ENCODE measurements around the gene CENPM.

CENPM gene

DNA sequence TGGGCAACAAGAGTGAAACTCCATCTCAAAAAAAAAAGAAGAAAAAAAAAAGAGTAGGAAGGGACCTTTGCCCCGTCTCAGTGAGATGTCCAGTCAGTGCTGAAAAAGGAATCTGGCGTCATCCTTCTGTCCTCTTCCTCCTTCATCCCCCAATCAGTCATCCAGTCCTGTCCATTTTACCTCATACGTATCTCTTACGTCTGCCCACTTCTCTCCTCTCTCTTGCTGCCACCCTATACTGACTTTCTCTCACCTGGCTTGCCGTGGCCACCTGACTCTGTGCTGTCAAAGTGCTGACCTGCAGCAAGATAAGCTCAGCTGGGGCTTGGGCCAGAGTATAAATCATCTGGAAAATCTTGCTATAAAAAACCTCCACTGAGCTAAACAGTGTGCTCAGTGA is 35.9 kb upstream of the CENPM start:
- TF ChIP-seq, protein P1, sequence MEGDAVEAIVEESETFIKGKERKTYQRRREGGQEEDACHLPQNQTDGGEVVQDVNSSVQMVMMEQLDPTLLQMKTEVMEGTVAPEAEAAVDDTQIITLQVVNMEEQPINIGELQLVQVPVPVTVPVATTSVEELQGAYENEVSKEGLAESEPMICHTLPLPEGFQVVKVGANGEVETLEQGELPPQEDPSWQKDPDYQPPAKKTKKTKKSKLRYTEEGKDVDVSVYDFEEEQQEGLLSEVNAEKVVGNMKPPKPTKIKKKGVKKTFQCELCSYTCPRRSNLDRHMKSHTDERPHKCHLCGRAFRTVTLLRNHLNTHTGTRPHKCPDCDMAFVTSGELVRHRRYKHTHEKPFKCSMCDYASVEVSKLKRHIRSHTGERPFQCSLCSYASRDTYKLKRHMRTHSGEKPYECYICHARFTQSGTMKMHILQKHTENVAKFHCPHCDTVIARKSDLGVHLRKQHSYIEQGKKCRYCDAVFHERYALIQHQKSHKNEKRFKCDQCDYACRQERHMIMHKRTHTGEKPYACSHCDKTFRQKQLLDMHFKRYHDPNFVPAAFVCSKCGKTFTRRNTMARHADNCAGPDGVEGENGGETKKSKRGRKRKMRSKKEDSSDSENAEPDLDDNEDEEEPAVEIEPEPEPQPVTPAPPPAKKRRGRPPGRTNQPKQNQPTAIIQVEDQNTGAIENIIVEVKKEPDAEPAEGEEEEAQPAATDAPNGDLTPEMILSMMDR (IDR thresholded peaks at IDR 0.05; ENCODE audit: extremely low read depth, missing control alignments): no peak
- DNase-seq (ENCODE audit: low spot score): no peak

- no peak for DNase-seq (ENCODE audit: low spot score)
- TF ChIP-seq, protein P1 (IDR thresholded peaks at IDR 0.05; ENCODE audit: extremely low read depth, missing control alignments): no peak
These were observed 32.7 kb upstream of the CENPM start for GRCh38 chr22:41979423-41980250.

- TF ChIP-seq, protein P1 (IDR thresholded peaks at IDR 0.05; ENCODE audit: extremely low read depth, missing control alignments): no peak
- DNase-seq (ENCODE audit: low spot score): no peak
These were observed 31.8 kb upstream of the CENPM start for GRCh38 chr22:41978732-41979131.

DNA sequence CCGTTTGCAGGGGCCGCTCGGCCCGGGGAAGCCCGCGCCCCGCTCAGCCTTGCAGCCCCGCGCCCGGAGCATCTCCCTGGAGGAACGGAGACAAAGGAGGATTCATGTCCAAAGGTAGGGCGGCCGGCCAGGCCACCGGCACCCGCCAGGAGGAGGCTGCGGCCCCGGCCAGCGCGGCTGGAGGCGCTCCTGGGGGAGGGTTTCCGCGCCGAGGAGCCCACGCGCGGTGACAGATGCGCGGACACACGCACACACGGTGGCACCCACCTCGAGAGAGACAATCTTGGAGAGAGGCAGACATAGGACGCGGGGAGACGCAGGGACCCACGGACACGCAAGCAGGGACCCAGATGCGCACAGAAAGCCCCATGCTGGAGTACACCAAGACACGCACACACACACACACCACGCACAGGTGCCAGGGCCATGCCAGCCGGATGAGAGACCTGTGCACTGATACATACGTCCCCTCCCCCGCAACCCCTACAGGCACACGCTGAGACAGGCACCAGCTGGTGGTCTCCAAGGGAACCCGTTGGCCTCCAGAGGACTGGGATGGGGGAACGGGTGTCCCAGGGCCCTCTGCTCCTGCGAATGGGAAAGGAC is 30.1 kb upstream of the CENPM start:
- no peak for DNase-seq (ENCODE audit: low spot score)
- TF ChIP-seq, protein P1 (IDR thresholded peaks at IDR 0.05; ENCODE audit: extremely low read depth, missing control alignments): no peak

- TF ChIP-seq, protein P1 (IDR thresholded peaks at IDR 0.05; ENCODE audit: extremely low read depth, missing control alignments): no peak
- DNase-seq (ENCODE audit: low spot score): peak; percentile 74
These were observed 29.3 kb upstream of the CENPM start for GRCh38 chr22:41976070-41976901.

DNA sequence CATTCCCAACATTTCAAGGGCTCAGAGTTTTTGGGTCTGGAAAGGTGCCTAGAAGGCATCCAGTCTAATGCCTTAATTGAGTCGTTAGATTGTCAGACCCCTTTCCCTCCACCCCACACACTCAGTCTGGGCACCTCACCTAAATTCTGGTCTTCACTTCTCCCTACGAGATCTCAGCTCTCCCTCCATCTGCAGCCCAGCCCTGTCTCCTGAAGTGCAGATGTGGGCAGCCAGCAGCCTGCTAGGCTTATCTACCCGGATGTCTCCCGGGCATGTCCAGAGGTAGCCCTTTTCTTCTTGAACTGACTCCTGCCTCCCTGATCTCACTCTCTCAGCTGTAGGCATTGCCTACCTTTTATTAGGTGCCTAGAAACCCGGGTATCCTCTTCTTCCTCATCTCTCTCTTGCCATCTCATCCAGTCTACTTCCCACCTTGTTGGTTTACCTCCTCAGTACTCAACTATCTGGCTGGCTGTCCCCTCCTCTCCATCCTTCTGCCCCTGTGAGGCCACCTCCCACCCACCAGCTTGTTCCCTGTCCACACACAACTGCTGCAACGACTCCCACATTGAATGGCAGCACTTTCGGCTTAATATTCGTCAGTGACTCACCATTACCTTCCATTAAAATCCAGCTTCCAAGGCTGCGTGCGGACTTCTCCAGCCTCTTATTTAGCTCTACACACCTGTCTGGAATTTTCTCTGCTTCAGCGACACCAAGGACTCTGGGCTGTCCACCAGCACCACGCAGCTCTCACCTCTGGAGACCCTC is 28.5 kb upstream of the CENPM start:
- TF ChIP-seq, protein P1 (IDR thresholded peaks at IDR 0.05; ENCODE audit: extremely low read depth, missing control alignments): no peak
- no peak for DNase-seq (ENCODE audit: low spot score)
